ENCODE measurements around the gene MTMR2. TPM values are rescaled to one million over a fixed set of nuclear protein-coding genes. Genes with fewer than 3 reads are reported as not detected.

Gene MTMR2
- 24.5 TPM for total RNA-seq

- DNase-seq, result peak; percentile 78
These were observed at the start of gene MTMR2 for GRCh38 chr11:95923728-95924413. TSS of gene MTMR2 (minus strand) at chr11:95924107. CDS start at chr11:95923954, 153 bp downstream.

GRCh38 chr11:95972060-95972459, 48.2 kb upstream of the MTMR2 start:
- no peak for DNase-seq

DNA sequence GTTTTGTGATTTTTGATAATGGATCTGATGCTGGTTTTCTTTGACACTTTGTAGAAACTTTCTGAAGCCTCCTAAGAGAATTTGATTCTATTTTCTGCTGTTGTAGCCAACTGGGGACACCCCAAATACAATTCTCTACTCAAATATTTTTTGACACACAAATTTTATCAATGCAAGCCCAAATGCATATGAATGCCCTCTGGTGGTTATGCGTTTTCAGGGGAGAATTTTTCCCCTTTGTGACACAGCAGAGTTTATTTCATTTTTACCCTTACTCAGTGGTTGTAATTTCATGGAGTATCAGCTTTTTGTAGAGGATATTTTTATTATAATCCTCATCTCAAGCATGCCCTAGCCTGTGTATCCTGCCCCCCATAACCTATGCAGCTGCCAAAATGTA, 44.7 kb upstream of the MTMR2 start:
- no peak for DNase-seq

GRCh38 chr11:95964281-95964680, 40.4 kb upstream of the MTMR2 start:
- no peak for DNase-seq

DNA sequence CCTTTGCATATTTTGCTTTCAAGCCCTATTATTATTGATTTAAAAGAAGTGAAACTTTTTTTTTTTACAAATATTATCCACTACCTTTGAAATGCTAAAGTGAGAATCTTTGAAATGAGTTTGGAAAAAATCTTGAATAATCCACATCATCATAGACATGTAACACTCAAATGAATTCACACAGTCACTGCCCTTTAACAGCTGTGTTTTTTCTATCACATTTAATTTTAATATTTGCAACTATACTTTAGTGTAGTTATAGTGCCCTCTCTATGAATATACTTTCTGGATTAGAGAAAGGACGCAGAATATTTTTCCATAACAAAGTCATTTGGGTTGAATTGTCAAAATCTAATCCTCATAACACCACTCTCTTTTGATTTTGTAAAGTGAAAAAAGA, 37.9 kb upstream of the MTMR2 start:
- no peak for DNase-seq

DNA sequence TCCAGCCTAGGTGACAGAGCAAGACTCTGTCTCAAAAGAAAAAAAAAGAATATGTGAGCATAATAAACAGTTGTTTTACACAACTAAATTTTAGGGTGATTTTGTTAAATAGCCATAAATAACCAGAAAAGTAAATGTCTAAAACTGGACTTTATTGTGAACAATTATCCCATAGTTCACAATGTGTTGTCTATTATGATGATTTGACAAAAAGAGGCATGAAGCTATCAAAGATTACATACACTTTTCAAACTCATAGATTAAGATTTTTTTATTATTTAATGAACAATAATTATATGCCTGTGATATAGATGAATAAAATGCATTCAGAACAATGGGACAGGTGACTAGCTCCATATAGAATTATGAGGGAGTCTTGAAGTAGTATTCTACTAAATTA, 27.0 kb upstream of the MTMR2 start:
- DNase-seq, result no peak

GRCh38 chr11:95948637-95949036, 24.7 kb upstream of the MTMR2 start:
- no peak for DNase-seq

DNA sequence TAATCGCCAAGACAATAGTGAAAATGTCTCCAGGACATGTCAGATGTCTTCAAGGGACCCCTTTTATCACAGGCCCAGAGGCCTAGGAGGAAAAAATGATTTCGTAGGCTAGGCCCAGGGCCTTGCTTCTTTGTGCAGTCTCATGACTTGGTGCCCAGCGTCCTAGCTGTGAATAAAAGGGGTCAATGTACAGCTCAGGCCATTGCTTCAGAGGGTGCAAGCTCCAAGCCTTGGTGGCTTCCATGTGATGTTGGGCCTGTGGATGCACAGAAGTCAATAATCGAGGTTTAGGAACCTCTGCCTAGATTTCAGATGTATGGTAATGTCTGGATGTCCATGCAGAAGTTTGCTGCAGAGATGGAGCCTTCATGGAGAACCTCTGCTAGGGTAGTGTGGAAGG, 20.7 kb upstream of the MTMR2 start:
- no peak for DNase-seq

- DNase-seq, result no peak
These were observed 19.6 kb upstream of the MTMR2 start for GRCh38 chr11:95943546-95943945.

DNA sequence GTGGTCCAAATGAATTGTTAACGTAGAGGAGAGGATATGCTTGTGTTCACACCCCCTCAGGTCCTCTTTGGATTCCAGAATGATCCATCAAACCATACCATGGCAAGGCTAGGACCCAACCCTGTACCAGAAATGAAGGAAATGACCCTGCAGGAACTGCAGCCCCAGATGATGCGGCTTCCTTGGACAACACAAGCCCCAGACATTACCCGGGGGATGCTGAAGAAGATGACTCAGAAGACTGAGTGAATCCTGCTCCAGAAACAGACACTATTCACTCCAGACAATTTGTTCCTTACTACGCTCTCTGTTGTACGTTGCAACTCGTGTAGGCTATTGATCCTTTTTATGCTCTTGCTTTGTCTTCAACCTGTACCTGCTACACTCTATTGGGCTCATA, 15.2 kb upstream of the MTMR2 start:
- no peak for DNase-seq

DNA sequence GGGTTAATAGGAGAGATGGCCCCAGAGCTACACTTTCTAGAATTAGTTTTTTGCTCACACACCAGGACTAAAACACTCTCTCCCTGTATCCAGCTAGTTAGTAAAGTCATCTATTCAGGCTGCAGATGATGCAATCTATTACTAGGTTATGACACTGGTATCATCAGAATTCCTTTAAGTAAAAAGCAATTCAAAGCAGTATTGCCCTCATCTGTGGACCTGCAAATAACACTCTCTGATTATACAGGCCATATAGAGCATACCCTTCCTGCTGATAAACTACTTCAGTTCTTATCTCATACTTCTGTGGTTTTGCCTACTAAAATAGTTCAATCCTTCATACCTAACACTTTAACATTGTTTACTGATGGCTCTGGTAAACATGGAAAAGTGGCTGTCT, 13.5 kb upstream of the MTMR2 start:
- no peak for DNase-seq

GRCh38 chr11:95933594-95933993, 9.7 kb upstream of the MTMR2 start:
- no peak for DNase-seq

- no peak for DNase-seq
These were observed 8.0 kb upstream of the MTMR2 start for GRCh38 chr11:95931916-95932315.

DNA sequence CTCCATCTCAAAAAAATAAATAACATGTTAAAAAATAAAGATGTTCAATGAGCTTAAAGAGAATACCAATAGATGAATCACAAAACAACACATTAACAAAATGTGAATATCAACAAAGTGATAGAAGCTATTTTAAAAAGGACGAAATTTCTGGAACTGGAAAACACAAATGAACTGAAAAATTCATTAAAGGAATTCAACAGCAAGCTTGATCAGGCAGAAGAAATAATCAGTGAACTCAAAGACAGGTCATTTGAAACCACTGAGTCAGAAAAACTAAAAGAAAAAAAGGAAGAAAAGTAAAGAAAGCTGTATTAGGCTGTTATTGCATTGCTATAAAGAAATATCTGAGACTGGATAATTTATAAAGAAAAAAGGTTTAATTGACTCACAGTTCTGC, 7.0 kb upstream of the MTMR2 start:
- no peak for DNase-seq

DNA sequence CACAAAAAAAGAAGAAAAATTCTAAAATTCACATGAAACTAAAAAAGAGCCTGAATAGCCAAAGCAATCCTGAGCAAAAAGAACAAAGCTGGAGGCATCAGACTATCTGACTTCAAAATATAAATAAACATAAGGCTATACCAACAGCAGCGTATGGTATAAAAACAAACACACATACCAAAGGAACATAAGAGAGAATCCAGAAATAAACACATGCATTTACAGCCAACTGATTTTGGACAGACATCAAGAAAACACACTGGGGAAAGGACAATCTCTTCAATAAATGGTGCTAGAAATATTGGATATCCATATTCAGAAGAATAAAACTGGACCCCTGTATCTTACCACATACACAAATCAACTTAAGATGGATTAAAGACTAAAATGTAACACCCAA, 2.8 kb upstream of the MTMR2 start:
- DNase-seq, result no peak

DNA sequence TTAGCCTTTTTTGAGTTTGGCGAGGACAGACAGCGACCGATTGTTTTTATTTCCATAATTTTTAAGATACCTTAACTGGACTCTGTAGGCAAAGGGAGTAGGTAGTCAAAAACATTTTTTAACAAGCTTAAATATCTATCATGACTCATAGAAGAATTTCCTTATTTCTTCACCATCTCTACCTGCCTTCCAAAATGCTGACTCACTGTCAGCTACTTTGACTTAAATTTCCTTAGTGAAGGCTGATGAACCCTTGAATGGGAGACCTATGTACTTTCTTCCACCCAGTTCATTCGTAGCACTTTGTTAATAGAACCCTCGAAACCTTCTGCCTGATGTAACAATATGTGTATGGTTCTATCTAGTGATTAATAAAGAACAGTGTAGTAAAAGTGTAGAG, 1.1 kb upstream of the MTMR2 start:
- no peak for DNase-seq

- no peak for DNase-seq
These were observed 480 bp upstream of the MTMR2 start for GRCh38 chr11:95924414-95924760.

- no peak for DNase-seq
These were observed 524 bp downstream of the MTMR2 start for GRCh38 chr11:95923439-95923727.

- DNase-seq, result no peak
These were observed 1.1 kb downstream of the MTMR2 start for GRCh38 chr11:95922536-95923438.

GRCh38 chr11:95922099-95922498, 1.8 kb downstream of the MTMR2 start:
- DNase-seq, result no peak

DNA sequence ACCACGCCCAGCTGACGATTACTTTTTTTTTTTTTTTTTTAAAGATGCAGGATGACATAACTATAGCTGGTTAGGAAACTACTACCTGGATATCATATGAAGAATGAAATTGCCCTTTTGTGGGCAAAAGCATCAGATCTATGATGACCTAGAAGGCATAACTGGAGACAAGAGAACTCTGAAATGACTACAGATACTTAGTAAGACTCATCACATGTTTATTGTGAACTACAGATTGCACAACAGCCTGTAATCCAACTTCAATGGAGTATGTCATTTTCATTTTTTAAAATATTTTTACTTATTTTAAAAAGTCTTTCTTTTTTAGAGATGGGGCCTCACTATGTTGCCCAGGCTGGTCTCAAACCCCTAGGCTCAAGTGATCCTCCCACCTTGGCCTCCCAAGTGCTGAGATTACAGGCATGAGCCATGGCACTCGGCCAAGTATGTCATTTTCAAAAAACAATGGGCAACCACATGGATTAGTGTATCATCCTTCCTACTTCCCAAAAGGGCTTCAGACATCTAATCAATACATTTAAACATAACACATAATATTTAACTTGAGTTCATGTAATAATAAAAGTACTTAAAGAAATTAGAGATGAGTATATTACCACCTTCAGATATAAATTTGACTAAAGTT, 3.3 kb downstream of the MTMR2 start:
- DNase-seq, result no peak

DNA sequence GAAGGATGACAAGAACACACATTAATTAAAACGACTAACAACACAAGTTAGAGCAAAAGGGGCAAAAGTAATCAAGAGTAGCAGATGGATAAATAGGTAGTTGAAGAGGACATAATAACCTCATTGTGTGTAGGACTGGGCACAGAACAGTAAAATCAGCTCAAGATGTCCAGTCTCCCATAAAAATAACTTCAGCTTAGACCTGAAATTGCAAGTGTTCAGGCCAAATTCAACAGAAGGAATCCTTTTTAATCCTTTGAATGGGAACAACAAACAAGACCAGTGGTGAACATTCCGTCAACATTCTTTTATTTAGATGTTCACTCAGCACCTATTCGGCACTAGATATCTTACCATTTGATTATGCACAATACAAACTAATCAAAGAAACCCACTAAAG, 4.4 kb downstream of the MTMR2 start:
- DNase-seq, result no peak

DNA sequence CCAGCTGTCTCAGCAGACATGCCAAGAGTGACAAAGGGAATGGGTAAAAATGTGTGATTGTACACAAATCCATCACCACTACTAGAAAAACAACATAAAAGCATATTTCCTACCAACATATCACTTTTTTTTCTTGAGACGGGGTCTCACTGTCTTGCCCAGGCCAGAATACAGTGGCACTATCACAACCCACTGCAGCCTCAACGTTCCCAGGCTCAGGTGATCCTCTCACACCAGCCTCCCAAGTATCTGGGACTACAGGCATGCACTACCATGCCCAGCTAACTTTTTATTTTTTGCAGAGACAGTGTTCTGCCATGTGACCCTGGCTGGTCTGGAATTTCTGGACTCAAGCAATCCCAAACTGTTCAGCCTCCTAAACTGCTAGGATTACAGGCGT, 5.2 kb downstream of the MTMR2 start:
- no peak for DNase-seq

- no peak for DNase-seq
These were observed 5.9 kb downstream of the MTMR2 start for GRCh38 chr11:95918056-95918455.

Data from occipital lobe (tissue), 2 donors.